GM19455 (cell line): ENCODE measurements around the gene SLC4A1.

ENCODE experiments used
- ATAC-seq: cut with Tn5 transposase; IDR thresholded peaks from one replicate; pipeline ENCODE4 v1.9.1; 2021; ENCODE audit not compliant: unreplicated experiment

SLC4A1 gene

GRCh38 chr17:44207319-44207718 lies 60.6 kb downstream of the SLC4A1 start:
- no peak for ATAC-seq

GRCh38 chr17:44206825-44207155 lies 61.1 kb downstream of the SLC4A1 start:
- no peak for ATAC-seq

GRCh38 chr17:44205962-44206824 lies 61.7 kb downstream of the SLC4A1 start:
- ATAC-seq, result no peak

- ATAC-seq, result no peak
These were observed 63.5 kb downstream of the SLC4A1 start for GRCh38 chr17:44204441-44204882.

GRCh38 chr17:44203731-44204440 lies 64.0 kb downstream of the SLC4A1 start:
- no peak for ATAC-seq

DNA sequence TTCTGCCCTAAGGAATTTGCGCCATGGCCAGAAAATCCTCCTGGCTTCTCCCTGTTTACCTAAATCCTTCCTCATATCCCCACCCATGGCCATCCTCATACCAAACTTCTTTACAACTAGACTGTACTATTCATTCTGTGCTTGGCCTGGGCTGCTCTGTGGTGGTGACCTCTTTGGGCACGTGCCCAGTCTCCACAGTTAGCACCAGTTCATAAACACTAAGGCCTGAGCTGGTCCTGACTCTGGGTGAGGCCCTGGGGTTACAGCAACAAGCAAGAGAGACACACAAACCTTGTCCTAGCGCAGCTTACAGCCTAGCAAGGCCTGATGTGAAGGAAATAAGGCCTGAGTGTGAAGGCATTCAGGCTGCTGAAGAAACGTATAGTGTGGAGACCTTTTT lies 65.2 kb downstream of the SLC4A1 start:
- ATAC-seq, result no peak

GRCh38 chr17:44200478-44201155 lies 67.3 kb downstream of the SLC4A1 start:
- ATAC-seq, result peak; percentile 12

DNA sequence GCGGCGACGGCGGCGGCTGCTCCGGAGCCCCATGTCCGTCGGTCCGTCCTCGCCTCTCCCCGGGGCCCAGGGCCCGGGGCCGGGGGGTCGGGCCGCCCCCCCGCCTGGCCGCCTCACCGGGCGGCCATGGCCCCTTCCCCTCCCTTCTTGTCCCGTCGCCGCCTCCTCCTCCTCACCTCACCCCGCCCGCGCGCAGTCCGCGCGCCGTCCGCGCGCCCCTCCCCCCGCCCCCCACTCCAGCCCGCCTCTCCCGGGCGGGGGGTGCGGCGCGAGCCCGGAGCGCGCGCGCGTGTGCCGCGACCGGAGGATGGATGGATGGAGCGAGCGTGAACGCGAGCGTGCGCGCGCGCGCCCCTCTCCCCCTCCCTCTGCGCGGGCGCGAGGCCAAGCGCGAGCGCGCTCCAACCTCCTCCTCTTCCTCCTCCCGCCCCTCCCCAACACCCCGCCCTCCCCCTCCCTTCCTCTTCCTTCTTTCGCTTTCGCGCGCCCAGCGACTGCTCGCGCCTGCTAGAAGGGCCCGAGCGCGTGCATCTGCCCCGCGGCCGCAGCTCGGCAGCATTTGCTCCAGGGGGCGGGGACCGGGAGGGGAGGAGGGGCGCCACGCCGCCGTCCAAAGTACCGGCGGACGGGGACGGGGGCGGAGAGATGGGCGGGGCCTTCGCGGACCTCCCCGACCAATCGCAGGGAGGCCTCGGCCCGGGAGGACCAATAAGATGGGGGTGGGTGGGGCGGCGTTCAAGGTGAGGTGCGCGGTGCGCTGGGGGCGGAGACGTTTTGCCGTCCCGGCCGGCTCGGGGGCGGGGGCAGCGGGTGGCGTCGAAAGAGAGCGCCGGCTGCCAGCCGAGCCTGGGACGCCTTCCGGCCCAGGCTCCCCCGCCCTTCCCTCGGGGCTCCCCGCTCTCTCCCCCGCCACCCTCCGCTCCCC lies 68.1 kb downstream of the SLC4A1 start, which contains the start of gene ATXN7L3:
Gene ATXN7L3 (minus strand): TSS at position 332 of the 925 bp plus-strand sequence. CDS start 1,814 bp downstream, outside the sequence.
- peak; percentile 63 for ATAC-seq

GRCh38 chr17:44198721-44199552 lies 69.0 kb downstream of the SLC4A1 start:
- ATAC-seq, result peak; percentile 22
